Measurements from ENCODE around the gene TBPL1.

DNA sequence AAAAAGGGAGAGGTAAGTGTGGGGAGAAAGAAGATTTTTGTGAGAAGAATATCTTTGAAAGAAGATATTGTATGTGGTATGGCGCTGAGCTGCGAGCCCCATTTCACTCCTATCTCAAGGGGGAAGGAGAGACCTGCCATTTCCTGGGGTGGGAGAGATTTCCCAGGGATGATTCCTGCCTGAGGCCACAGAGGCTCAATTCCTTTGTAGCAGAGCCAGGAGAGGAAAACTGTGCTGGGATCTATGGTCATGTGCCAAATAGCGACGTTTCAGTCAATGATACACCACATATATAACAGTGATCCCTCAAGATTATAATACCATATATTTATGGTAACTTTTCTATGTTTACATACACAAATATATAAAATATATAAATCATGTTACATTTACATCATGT, 35.2 kb upstream of the TBPL1 start:
- TF ChIP-seq GATA3 (IDR thresholded peaks at IDR 0.05; ENCODE audit: low read depth, low read length) (no peak), GATA2 (IDR thresholded peaks at IDR 0.05; ENCODE audit: low read depth, low read length) (no peak)

All from SH-SY5Y (cell line).